Neural progenitor cell (in vitro differentiated cells): Measurements from ENCODE around the gene MAGI1. TPM values are rescaled to one million over a fixed set of nuclear protein-coding genes. Genes with fewer than 3 reads are reported as not detected.

Experiments used
- DNase-seq: peaks from one replicate; pipeline ENCODE4 v3.0.0-alpha.2; 2016; ENCODE audit warnings: low spot score
- H2AFZ ChIP-seq: fragments of 200-600 bp; sonication (generic); replicated peaks from 2 replicates; pipeline ENCODE4 v1.6.1; 2016; ENCODE audit warnings: antibody characterized with exemption
- H3F3A ChIP-seq: fragments of 200-600 bp; sonication (generic); 2 replicates; pipeline ENCODE4 v1.6.1; 2016; ENCODE audit warnings: antibody characterized with exemption, low read depth
- H3K27ac ChIP-seq: fragments of 200-600 bp; sonication (generic); 2 replicates; pipeline ENCODE4 v1.5.1; 2016; ENCODE audit warnings: mild to moderate bottlenecking
- H3K27me3 ChIP-seq: fragments of 200-600 bp; sonication (generic); 2 replicates; pipeline ENCODE4 v1.6.1; 2016; ENCODE audit warnings: mild to moderate bottlenecking, moderate library complexity
- H3K36me3 ChIP-seq: fragments of 200-600 bp; sonication (generic); 2 replicates; pipeline ENCODE4 v1.5.1; 2016
- H3K4me1 ChIP-seq: fragments of 200-600 bp; sonication (generic); 2 replicates; pipeline ENCODE4 v1.6.1; 2016; ENCODE audit warnings: mixed run types
- H3K4me2 ChIP-seq: fragments of 200-600 bp; sonication (generic); 2 replicates; pipeline ENCODE4 v1.6.1; 2016
- H3K4me3 ChIP-seq: fragments of 200-600 bp; sonication (generic); 2 replicates; pipeline ENCODE4 v1.5.1; 2016
- H3K79me2 ChIP-seq: fragments of 200-600 bp; sonication (generic); 2 replicates; pipeline ENCODE4 v1.6.1; 2016; ENCODE audit warnings: low read depth
- H3K9ac ChIP-seq: fragments of 200-600 bp; sonication (generic); 2 replicates; pipeline ENCODE4 v1.6.1; 2016
- H3K9me3 ChIP-seq: fragments of 200-600 bp; sonication (generic); 2 replicates; pipeline ENCODE4 v1.5.1; 2016; ENCODE audit warnings: low read depth
- H4K20me1 ChIP-seq: fragments of 200-600 bp; sonication (generic); 2 replicates; pipeline ENCODE4 v1.6.1; 2016; ENCODE audit warnings: low read depth
- H3K27ac Mint-ChIP-seq: 3 replicates; pipeline ENCODE4 v1.8.0; 2021; ENCODE audit warnings: mixed read lengths
- H3K27me3 Mint-ChIP-seq: 2 replicates; pipeline ENCODE4 v1.8.0; 2022; ENCODE audit warnings: low read depth, mild to moderate bottlenecking, inconsistent platforms, moderate library complexity, mixed read lengths; ENCODE audit not compliant: insufficient read depth
- H3K36me3 Mint-ChIP-seq: 3 replicates; pipeline ENCODE4 v1.8.0; 2021; ENCODE audit warnings: mixed read lengths
- H3K4me1 Mint-ChIP-seq: 3 replicates; pipeline ENCODE4 v1.8.0; 2021; ENCODE audit warnings: mixed read lengths
- H3K4me3 Mint-ChIP-seq: 3 replicates; pipeline ENCODE4 v1.8.0; 2021; ENCODE audit warnings: mild to moderate bottlenecking, moderate library complexity, mixed read lengths
- H3K9me3 Mint-ChIP-seq: 3 replicates; pipeline ENCODE4 v1.8.0; 2020; ENCODE audit warnings: mixed read lengths
- EZH2 ChIP-seq: fragments of 200-600 bp; sonication (generic); IDR thresholded peaks from 2 replicates; pipeline ENCODE4 v1.6.1; 2017; ENCODE audit warnings: antibody characterized with exemption, mild to moderate bottlenecking, moderate library complexity
- EZH2phosphoT487 ChIP-seq: fragments of 200-600 bp; sonication (generic); IDR thresholded peaks from 2 replicates; pipeline ENCODE4 v1.6.1; 2017; ENCODE audit warnings: antibody characterized with exemption
- total RNA-seq: library from RNA; depleted of rRNA; stranded (reverse); fragments of >200 nt; gene quantifications from 2 replicates; pipeline ENCODE4 v1.2.3, GENCODE V29; 2015; ENCODE audit warnings: low replicate concordance
- TF ChIP-seq, protein P1 (sequence below): fragments of 200-600 bp; sonication (generic); IDR thresholded peaks from 2 replicates; pipeline ENCODE4 v1.5.1; 2017; ENCODE audit warnings: antibody characterized with exemption, mild to moderate bottlenecking

The MAGI1 gene
- total RNA-seq, 1 donor from 2014 or later, result 40.6 TPM

DNA sequence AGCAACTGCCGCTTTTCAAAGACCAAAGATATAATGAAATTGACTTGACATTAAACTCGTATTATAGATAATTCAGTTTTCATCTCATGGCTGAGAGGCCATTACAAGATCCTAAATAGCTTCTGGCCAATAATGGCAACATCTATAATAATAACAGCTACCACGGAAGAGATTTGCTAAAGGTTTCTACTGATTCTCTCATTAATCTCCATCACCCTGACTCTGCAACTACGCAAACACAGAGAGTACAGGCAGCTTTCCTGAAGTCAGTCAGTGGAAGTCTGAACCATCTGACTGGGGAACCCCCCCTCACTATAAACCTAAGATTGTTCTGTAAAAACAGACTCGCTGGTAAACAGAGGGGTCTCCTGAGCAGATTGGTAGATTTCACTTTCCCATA is 257.1 kb downstream of the MAGI1 start:
- Histone ChIP-seq H3K4me2 (no peak overlapping the region), H3K79me2 (peaks cover 10% of the 10 kb centered on the region), H3F3A (no peaks in the 10 kb centered on the region), H4K20me1 (no peaks in the 10 kb centered on the region), H3K27ac (no peak overlapping the region), H3K9ac (no peak overlapping the region), H3K27me3 (no peaks in the 10 kb centered on the region), H3K4me3 (no peak overlapping the region), H3K36me3 (no peaks in the 10 kb centered on the region), H3K9me3 (no peaks in the 10 kb centered on the region), H2AFZ (no peak overlapping the region), H3K4me1 (peaks cover 12% of the 10 kb centered on the region)
- no peak overlapping the region for H3K27ac Mint-ChIP-seq
- H3K27me3 Mint-ChIP-seq, result peaks cover 2% of the 10 kb centered on the region
- H3K9me3 Mint-ChIP-seq, result no peaks in the 10 kb centered on the region
- no peaks in the 10 kb centered on the region for H3K36me3 Mint-ChIP-seq
- no peak for DNase-seq
- TF ChIP-seq EZH2 (no peak), EZH2phosphoT487 (no peak)
- TF ChIP-seq, protein P1, sequence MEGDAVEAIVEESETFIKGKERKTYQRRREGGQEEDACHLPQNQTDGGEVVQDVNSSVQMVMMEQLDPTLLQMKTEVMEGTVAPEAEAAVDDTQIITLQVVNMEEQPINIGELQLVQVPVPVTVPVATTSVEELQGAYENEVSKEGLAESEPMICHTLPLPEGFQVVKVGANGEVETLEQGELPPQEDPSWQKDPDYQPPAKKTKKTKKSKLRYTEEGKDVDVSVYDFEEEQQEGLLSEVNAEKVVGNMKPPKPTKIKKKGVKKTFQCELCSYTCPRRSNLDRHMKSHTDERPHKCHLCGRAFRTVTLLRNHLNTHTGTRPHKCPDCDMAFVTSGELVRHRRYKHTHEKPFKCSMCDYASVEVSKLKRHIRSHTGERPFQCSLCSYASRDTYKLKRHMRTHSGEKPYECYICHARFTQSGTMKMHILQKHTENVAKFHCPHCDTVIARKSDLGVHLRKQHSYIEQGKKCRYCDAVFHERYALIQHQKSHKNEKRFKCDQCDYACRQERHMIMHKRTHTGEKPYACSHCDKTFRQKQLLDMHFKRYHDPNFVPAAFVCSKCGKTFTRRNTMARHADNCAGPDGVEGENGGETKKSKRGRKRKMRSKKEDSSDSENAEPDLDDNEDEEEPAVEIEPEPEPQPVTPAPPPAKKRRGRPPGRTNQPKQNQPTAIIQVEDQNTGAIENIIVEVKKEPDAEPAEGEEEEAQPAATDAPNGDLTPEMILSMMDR, result no peak
- peaks cover 12% of the 10 kb centered on the region for H3K4me1 Mint-ChIP-seq
- no peak overlapping the region for H3K4me3 Mint-ChIP-seq

DNA sequence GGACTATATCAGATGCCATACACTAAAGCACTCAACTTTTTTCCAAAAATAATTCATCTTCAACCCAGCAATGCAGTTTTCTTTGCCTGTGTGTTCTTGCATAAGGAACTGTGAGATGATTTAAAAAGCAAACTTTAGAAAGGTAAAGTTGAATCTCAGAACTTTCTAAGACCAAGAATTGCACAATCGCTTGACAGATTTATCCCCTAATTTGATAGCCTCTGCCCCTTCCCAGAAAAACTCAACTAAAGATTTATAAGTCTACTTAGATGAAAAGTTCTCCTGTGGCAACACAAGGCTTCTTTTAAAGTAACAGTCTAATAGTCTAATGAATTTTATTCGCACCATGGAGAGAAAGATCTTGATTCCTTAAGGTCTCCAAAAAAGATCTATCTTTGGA is 259.3 kb downstream of the MAGI1 start:
- Histone ChIP-seq H3K27me3 (no peaks in the 10 kb centered on the region), H3K9me3 (no peaks in the 10 kb centered on the region), H3F3A (no peaks in the 10 kb centered on the region), H2AFZ (no peak overlapping the region), H3K9ac (no peak overlapping the region), H3K4me2 (no peak overlapping the region), H4K20me1 (no peaks in the 10 kb centered on the region), H3K36me3 (no peaks in the 10 kb centered on the region), H3K4me1 (peaks cover 12% of the 10 kb centered on the region), H3K79me2 (peaks cover 8% of the 10 kb centered on the region), H3K4me3 (no peak overlapping the region), H3K27ac (no peak overlapping the region)
- Mint-ChIP-seq H3K27ac (no peak overlapping the region), H3K27me3 (peaks cover 2% of the 10 kb centered on the region), H3K4me1 (peaks cover 15% of the 10 kb centered on the region), H3K36me3 (no peaks in the 10 kb centered on the region), H3K9me3 (no peaks in the 10 kb centered on the region), H3K4me3 (no peak overlapping the region)
- TF ChIP-seq EZH2phosphoT487 (no peak), EZH2 (no peak)
- TF ChIP-seq, protein P1, result no peak
- DNase-seq, result no peak

- no peaks in the 10 kb centered on the region for H4K20me1 ChIP-seq
- H3K4me3 Mint-ChIP-seq, result no peak overlapping the region
- H3K4me1 Mint-ChIP-seq, result peaks cover 15% of the 10 kb centered on the region
- H3K27ac Mint-ChIP-seq, result no peak overlapping the region
- H3K27me3 Mint-ChIP-seq, result no peaks in the 10 kb centered on the region
- no peak for DNase-seq
- no peaks in the 10 kb centered on the region for H3K36me3 Mint-ChIP-seq
- no peaks in the 10 kb centered on the region for H3K9me3 Mint-ChIP-seq
- H3K4me2 ChIP-seq, result no peak overlapping the region
- H3K36me3 ChIP-seq, result no peaks in the 10 kb centered on the region
- H2AFZ ChIP-seq, result no peak overlapping the region
- TF ChIP-seq EZH2phosphoT487, result no peak
- no peak for TF ChIP-seq EZH2
- TF ChIP-seq, protein P1, result no peak
- no peak overlapping the region for H3K9ac ChIP-seq
- no peaks in the 10 kb centered on the region for H3K27me3 ChIP-seq
- no peak overlapping the region for H3K27ac ChIP-seq
- no peaks in the 10 kb centered on the region for H3F3A ChIP-seq
- peaks cover 8% of the 10 kb centered on the region for H3K79me2 ChIP-seq
- peaks cover 12% of the 10 kb centered on the region for H3K4me1 ChIP-seq
- no peak overlapping the region for H3K4me3 ChIP-seq
- no peaks in the 10 kb centered on the region for H3K9me3 ChIP-seq
These were observed 259.8 kb downstream of the MAGI1 start for GRCh38 chr3:65778968-65779367.

- peaks cover 15% of the 10 kb centered on the region for H3K4me1 Mint-ChIP-seq
- Histone ChIP-seq H3K9ac (no peak overlapping the region), H3K36me3 (no peaks in the 10 kb centered on the region), H3K27ac (no peak overlapping the region), H3K79me2 (no peaks in the 10 kb centered on the region), H3K27me3 (no peaks in the 10 kb centered on the region), H3K4me2 (no peak overlapping the region), H2AFZ (no peak overlapping the region), H4K20me1 (no peaks in the 10 kb centered on the region), H3K4me3 (no peak overlapping the region), H3F3A (no peaks in the 10 kb centered on the region), H3K4me1 (peaks cover 9% of the 10 kb centered on the region), H3K9me3 (no peaks in the 10 kb centered on the region)
- H3K27me3 Mint-ChIP-seq, result no peaks in the 10 kb centered on the region
- H3K4me3 Mint-ChIP-seq, result no peak overlapping the region
- H3K9me3 Mint-ChIP-seq, result no peaks in the 10 kb centered on the region
- H3K36me3 Mint-ChIP-seq, result no peaks in the 10 kb centered on the region
- H3K27ac Mint-ChIP-seq, result no peak overlapping the region
- TF ChIP-seq, protein P1, result no peak
- TF ChIP-seq EZH2 (no peak), EZH2phosphoT487 (no peak)
- DNase-seq, result no peak
These were observed 261.7 kb downstream of the MAGI1 start for GRCh38 chr3:65777050-65777449.
